ENCODE results near the gene ADGRF3.

- TF ChIP-seq EZH2 (IDR thresholded peaks at IDR 0.05) (no peak), CTCF (IDR thresholded peaks at IDR 0.05) (no peak), EZH2phosphoT487 (IDR thresholded peaks at IDR 0.05) (no peak)
Observed at GRCh38 chr2:26318950-26319349, 27.6 kb downstream of the ADGRF3 start.
